Measurements from ENCODE around the gene MCF2L.

MCF2L gene

GRCh38 chr13:112943309-112944125 is 25.5 kb upstream of the MCF2L start:
- no peak for DNase-seq

GRCh38 chr13:112947796-112948195 is 21.2 kb upstream of the MCF2L start:
- DNase-seq = no peak

- no peak for DNase-seq
Measured at GRCh38 chr13:112951674-112952371, 17.2 kb upstream of the MCF2L start.

GRCh38 chr13:112952759-112953551 is 16.1 kb upstream of the MCF2L start:
- DNase-seq = no peak

- DNase-seq = no peak
Measured at GRCh38 chr13:112953591-112954487, 15.2 kb upstream of the MCF2L start.

- DNase-seq = no peak
Measured at GRCh38 chr13:112954488-112955270, 14.3 kb upstream of the MCF2L start.

GRCh38 chr13:112955271-112955937 is 13.6 kb upstream of the MCF2L start:
- DNase-seq = no peak

GRCh38 chr13:112955956-112956355 is 13.1 kb upstream of the MCF2L start:
- no peak for DNase-seq

- no peak for DNase-seq
Measured at GRCh38 chr13:112956571-112957294, 12.3 kb upstream of the MCF2L start.

- DNase-seq = no peak
Measured at GRCh38 chr13:112957295-112957677, 11.7 kb upstream of the MCF2L start.

- DNase-seq = no peak
Measured at GRCh38 chr13:112958127-112958989, 10.7 kb upstream of the MCF2L start.

GRCh38 chr13:112959206-112959605 is 9.8 kb upstream of the MCF2L start:
- no peak for DNase-seq

- no peak for DNase-seq
Measured at GRCh38 chr13:112959701-112960542, 9.1 kb upstream of the MCF2L start.

GRCh38 chr13:112960706-112961105 is 8.3 kb upstream of the MCF2L start:
- no peak for DNase-seq

GRCh38 chr13:112961457-112962369 is 7.3 kb upstream of the MCF2L start:
- DNase-seq = no peak

- DNase-seq = no peak
Measured at GRCh38 chr13:112962396-112962795, 6.6 kb upstream of the MCF2L start.

- DNase-seq = no peak
Measured at GRCh38 chr13:112962911-112963625, 5.9 kb upstream of the MCF2L start.

All from NCI-H2029 (cell line).